Activated T-cell treated with anti-CD3 and anti-CD28 coated beads, Interleukin-2, amount 50 U/mL, for 4 hours (primary cell): ENCODE measurements around the gene VGLL2. TPM values are rescaled to one million over a fixed set of nuclear protein-coding genes. Genes with fewer than 3 reads are reported as not detected.
"Not testable (repeated sequence)": the region's sequence is repeated elsewhere in the genome, so short reads cannot be mapped to it uniquely, and the experiment has no call there.

ENCODE experiments used
- ATAC-seq, 2 donors: fragments of 200-7000 bp; cut with Tn5 transposase; one replicate each; pipeline ENCODE4 v1.10.0; 2021
- DNase-seq: peaks from one replicate; pipeline ENCODE4 v3.0.0-alpha.2; 2020
- H3K27me3 Mint-ChIP-seq: one replicate; pipeline ENCODE4 v1.8.0; 2021; ENCODE audit warnings: low read depth, mixed read lengths
- H3K36me3 Mint-ChIP-seq: one replicate; pipeline ENCODE4 v1.8.0; 2022; ENCODE audit warnings: mixed read lengths; ENCODE audit not compliant: insufficient read depth
- H3K4me1 Mint-ChIP-seq: one replicate; pipeline ENCODE4 v1.8.0; 2021; ENCODE audit warnings: low read depth, mixed read lengths
- H3K4me3 Mint-ChIP-seq: one replicate; pipeline ENCODE4 v1.8.0; 2021; ENCODE audit warnings: mild to moderate bottlenecking, moderate library complexity, mixed read lengths
- H3K9me3 Mint-ChIP-seq: one replicate; pipeline ENCODE4 v1.8.0; 2021; ENCODE audit warnings: mixed read lengths
- total RNA-seq, 3 donors: library from RNA; stranded (reverse); gene quantifications; one replicate each; pipeline ENCODE4 v1.2.1, GENCODE V29; 2021

Gene VGLL2
- total RNA-seq: not detected

DNA sequence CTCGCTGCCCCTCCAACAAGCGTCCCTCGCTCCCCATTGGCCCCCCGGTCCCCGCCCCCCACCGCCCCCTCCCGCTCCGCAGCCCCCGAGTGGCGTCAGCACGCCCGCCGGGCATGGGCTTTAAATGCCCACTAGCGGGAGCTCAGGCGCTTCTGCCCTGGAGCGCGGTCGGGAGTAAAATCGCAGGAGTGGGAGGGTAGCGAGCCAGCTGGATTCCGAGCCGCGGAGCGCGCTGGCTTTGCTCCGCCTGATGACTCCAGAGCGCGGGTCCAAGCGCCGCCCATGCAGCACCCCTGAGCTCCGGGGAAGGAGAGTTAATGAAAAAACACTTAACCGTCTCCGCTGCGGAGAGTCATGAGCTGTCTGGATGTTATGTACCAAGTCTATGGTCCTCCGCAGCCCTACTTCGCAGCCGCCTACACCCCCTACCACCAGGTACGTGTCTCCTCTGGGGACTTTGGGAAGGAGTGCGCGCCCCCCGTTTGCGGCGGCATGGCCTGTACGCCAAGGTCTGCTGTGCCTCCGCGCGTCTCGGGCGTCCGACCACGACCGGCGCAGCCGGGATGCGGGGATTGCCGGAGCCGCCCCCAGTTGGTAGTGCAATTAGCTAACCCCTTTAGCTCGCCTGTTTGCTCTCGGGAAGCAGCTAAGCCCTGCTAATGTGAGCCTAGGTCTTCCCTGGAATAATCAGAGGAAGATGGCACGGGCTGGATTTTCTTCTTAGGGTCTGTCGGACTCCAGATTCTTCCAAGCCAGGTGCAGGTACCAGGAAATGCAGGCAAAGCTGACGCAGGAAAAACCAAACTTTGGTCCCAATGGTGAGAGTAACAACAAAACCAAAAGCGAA, at the start of gene VGLL2:
TSS of gene VGLL2 (plus strand) at position 149 of the 847 bp plus-strand sequence. CDS start at position 355, 206 bp downstream.
- H3K9me3 Mint-ChIP-seq: no peaks in the 10 kb centered on the region
- peak; percentile 41 for ATAC-seq
- peaks cover 84% of the 10 kb centered on the region for H3K27me3 Mint-ChIP-seq
- no peaks in the 10 kb centered on the region for H3K36me3 Mint-ChIP-seq
- peak within 1 kb of the TSS; percentile 51 for H3K4me3 Mint-ChIP-seq
- H3K4me1 Mint-ChIP-seq: peaks cover 9% of the 10 kb centered on the region
- DNase-seq: no peak

GRCh38 chr6:117222861-117223260, 42.5 kb upstream of the VGLL2 start:
- H3K36me3 Mint-ChIP-seq: no peaks in the 10 kb centered on the region
- H3K4me1 Mint-ChIP-seq: no peaks in the 10 kb centered on the region
- peaks cover 3% of the 10 kb centered on the region for H3K9me3 Mint-ChIP-seq
- H3K27me3 Mint-ChIP-seq: no peaks in the 10 kb centered on the region
- DNase-seq (no peak), ATAC-seq (no peak)
- H3K4me3 Mint-ChIP-seq: no peak overlapping the region

DNA sequence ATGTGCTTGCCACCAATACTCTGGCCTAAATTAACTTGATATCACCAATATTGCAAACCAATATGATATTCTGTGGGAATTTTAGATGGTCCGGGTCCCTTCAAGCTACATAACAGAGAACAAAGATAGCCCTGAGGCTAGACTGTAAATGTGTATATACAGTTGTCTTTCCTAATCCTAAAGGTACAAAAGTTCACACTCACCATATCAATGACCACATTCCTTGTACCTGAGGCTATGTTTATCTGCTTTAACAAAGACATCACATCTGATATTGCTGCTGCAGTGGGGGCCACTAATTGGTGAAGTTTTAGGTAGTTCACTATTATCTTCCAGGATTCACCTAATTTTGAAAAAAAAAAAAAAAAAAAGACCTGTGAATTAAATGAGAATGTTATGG, 38.6 kb upstream of the VGLL2 start:
- no peak for ATAC-seq
- Mint-ChIP-seq H3K9me3 (peaks cover 6% of the 10 kb centered on the region), H3K27me3 (peaks cover 6% of the 10 kb centered on the region), H3K36me3 (no peaks in the 10 kb centered on the region), H3K4me3 (no peak overlapping the region), H3K4me1 (no peaks in the 10 kb centered on the region)
- no peak for DNase-seq

DNA sequence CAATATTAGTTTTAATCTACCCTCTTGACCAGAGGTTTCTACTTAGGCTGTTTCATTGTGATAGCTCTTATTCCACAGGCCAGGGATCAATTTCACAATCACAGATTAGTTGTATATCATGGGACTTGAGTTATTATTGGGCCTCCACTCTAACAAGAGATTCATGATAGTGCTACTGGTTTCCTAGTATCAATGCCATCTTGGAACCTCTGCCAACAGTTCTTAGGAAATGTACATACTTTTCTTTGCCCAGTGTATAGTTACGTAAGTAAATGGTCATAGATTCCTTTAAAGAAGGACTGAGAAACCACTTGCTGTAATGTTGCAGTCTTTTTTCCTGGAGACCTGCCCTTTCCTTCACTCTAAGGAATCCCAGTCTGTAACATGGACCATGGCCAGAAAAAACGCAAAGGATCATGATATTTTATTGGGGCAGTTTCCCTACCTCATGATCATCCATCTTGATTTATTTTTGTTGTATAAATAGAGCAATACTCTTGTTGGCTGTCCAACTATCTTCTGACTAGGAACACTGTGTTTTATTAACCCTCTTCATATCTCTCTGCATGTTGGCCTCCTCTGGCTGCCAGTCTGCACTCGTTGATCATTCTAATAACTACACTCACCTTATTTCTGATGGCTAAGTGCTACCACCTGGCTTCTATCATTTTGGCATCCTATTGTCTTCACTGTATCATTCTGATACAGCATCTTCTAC, 38.0 kb upstream of the VGLL2 start:
- Mint-ChIP-seq H3K36me3 (no peaks in the 10 kb centered on the region), H3K27me3 (peaks cover 6% of the 10 kb centered on the region), H3K4me3 (no peak overlapping the region), H3K9me3 (peaks cover 6% of the 10 kb centered on the region), H3K4me1 (no peaks in the 10 kb centered on the region)
- no peak for ATAC-seq
- DNase-seq: no peak

DNA sequence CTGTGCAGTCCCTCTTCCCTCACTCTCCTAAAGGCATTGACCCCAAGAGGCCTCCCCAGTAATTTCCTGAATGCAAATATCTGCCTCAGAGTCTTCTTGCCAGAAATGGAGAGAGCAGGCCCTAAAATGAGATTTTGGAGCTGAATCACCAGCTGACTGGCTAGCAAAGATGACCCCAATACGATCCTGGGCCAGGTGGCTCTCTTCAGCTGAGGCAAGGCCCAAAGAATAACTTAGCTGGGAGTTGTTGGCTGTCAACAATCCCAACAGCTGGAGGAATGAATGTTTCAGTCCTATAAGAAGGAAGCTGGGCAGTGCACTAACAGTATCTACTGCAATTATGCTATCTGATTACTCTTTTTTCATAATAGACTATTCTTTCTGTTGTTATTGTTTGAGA, 37.2 kb upstream of the VGLL2 start:
- no peak overlapping the region for H3K4me3 Mint-ChIP-seq
- no peaks in the 10 kb centered on the region for H3K4me1 Mint-ChIP-seq
- H3K9me3 Mint-ChIP-seq: peaks cover 6% of the 10 kb centered on the region
- H3K27me3 Mint-ChIP-seq: peaks cover 6% of the 10 kb centered on the region
- no peak for ATAC-seq
- no peak for DNase-seq
- H3K36me3 Mint-ChIP-seq: no peaks in the 10 kb centered on the region

DNA sequence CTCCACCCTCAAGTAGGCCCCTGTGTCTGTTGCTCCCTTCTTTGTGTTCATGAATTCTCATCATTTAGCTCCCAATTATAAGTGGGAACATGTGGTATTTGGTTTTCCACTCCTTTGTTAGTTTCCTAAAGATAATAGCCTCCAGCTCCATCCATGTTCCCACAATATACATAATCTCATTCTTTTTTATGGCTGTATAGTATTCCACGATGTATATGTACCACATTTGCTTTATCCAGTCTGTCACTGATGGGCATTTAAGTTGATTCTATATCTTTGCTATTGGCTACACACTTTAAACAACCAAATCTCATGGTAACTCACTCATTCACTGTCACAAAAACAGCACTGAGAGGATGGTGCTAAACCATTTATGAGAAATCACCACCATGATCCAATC, 35.5 kb upstream of the VGLL2 start:
- Mint-ChIP-seq H3K9me3 (peaks cover 6% of the 10 kb centered on the region), H3K27me3 (peaks cover 6% of the 10 kb centered on the region), H3K36me3 (no peaks in the 10 kb centered on the region), H3K4me3 (no peak overlapping the region), H3K4me1 (no peaks in the 10 kb centered on the region)
- ATAC-seq (no peak), DNase-seq (no peak)

DNA sequence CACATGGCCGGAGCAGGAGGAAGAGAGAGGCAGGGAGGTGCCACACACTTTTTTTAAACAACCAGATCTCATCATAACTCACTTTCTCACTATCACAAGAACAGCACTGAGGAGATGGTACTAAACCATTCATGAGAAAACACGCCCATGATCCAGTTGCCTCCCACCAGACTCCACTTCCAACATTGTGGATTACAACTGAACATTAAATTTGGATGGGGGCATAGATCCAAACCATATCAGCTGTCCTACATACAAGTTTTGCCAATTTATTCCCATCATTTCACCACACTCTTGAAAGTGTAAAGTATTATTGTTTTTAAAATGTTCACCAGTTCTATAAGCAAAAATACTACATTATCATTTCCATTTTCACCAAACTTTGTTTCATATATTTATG, 33.9 kb upstream of the VGLL2 start:
- H3K27me3 Mint-ChIP-seq: peaks cover 6% of the 10 kb centered on the region
- no peaks in the 10 kb centered on the region for H3K4me1 Mint-ChIP-seq
- H3K9me3 Mint-ChIP-seq: peaks cover 6% of the 10 kb centered on the region
- H3K36me3 Mint-ChIP-seq: no peaks in the 10 kb centered on the region
- no peak for ATAC-seq
- DNase-seq: no peak
- no peak overlapping the region for H3K4me3 Mint-ChIP-seq

- H3K4me3 Mint-ChIP-seq: no peak overlapping the region
- no peaks in the 10 kb centered on the region for H3K36me3 Mint-ChIP-seq
- H3K9me3 Mint-ChIP-seq: peaks cover 6% of the 10 kb centered on the region
- H3K4me1 Mint-ChIP-seq: no peaks in the 10 kb centered on the region
- H3K27me3 Mint-ChIP-seq: peaks cover 6% of the 10 kb centered on the region
- ATAC-seq: no peak
- no peak for DNase-seq
Observed at GRCh38 chr6:117232196-117232595, 33.2 kb upstream of the VGLL2 start.

DNA sequence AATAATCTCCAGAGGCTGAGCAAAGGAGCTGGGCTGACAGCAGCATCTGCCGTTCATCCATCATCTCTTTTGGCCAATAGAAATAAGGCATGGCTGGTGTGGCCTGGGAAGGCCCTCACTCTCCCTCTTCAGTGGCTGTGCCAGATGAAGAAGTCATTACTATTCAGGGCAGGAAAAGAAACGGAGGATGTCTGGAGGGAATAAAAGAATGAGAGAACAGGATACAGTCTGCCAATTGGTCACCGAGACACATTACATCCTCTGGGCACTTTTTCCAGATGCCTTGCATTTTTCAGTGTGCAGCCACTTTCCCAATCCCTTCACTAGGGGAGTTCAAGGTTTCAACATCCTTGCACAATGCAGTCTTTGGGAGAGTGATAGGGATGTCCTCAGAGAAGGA, 32.2 kb upstream of the VGLL2 start:
- Mint-ChIP-seq H3K4me1 (no peaks in the 10 kb centered on the region), H3K4me3 (no peak overlapping the region), H3K9me3 (peaks cover 3% of the 10 kb centered on the region), H3K36me3 (no peaks in the 10 kb centered on the region), H3K27me3 (peaks cover 6% of the 10 kb centered on the region)
- DNase-seq (no peak), ATAC-seq (no peak)

DNA sequence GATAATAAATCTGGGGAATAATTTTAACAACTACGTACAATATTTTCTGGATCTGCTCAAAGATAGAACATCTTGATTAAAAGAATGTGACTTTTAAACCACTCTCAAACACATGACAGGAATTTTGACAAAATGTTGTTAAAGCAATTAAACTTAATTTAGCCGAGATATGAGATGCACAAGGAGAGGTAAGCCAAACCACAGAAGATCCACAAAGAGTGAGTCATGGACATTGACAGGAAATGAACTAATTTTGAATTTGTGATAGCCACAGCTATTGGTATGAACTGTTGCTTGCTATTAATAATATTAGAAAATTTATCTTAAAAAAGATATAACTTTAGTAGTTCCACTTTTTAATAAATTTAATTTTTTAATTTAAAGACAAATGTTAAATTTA, 27.8 kb upstream of the VGLL2 start:
- ATAC-seq: no peak
- no peaks in the 10 kb centered on the region for H3K9me3 Mint-ChIP-seq
- no peak overlapping the region for H3K4me3 Mint-ChIP-seq
- no peaks in the 10 kb centered on the region for H3K36me3 Mint-ChIP-seq
- H3K4me1 Mint-ChIP-seq: no peaks in the 10 kb centered on the region
- no peaks in the 10 kb centered on the region for H3K27me3 Mint-ChIP-seq
- DNase-seq: no peak

DNA sequence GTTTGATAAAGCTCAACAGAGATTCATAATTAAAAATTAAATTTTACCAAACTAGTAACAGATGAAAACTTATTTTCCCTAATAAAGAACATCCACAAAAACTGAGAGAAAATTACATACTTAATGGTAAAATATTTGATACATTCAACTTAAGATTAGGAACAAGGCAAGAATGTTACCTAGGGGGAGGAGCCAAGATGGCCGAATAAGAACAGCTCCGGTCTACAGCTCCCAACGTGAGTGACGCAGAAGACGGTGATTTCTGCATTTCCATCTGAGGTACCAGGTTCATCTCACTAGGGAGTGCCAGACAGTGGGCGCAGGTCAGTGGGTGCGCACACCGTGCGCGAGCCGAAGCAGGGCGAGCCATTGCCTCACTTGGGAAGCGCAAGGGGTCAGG, 20.8 kb upstream of the VGLL2 start:
- H3K4me1 Mint-ChIP-seq, ATAC-seq, DNase-seq, H3K4me3 Mint-ChIP-seq, H3K27me3 Mint-ChIP-seq, H3K36me3 Mint-ChIP-seq, H3K9me3 Mint-ChIP-seq: not testable (repeated sequence)

GRCh38 chr6:117244979-117245378, 20.4 kb upstream of the VGLL2 start:
- not testable (repeated sequence) for H3K9me3 Mint-ChIP-seq, H3K4me1 Mint-ChIP-seq, H3K27me3 Mint-ChIP-seq, ATAC-seq, DNase-seq, H3K36me3 Mint-ChIP-seq, H3K4me3 Mint-ChIP-seq

DNA sequence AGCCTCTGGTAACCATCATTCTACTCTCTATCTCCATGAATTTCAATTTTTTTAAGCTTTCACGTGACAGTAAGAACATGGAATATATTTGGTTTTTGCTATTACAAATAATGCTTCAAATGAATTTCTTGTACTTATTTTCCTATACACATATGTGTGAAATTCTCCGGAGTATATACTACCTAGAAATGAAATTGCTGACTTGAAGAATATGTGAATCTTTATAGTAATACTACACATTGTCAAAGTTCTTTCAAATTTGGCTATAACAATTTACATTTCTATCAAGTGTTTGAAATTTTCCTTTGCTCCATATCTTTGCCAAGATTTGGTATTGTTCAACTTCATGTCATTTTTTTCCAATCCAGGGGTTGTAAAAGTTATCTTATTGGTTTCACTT, 11.6 kb upstream of the VGLL2 start:
- H3K9me3 Mint-ChIP-seq: peaks cover 6% of the 10 kb centered on the region
- H3K27me3 Mint-ChIP-seq: peaks cover 2% of the 10 kb centered on the region
- ATAC-seq: no peak
- H3K4me1 Mint-ChIP-seq: no peaks in the 10 kb centered on the region
- H3K4me3 Mint-ChIP-seq: no peak overlapping the region
- no peaks in the 10 kb centered on the region for H3K36me3 Mint-ChIP-seq
- DNase-seq: no peak

- H3K9me3 Mint-ChIP-seq: no peaks in the 10 kb centered on the region
- no peak overlapping the region for H3K4me3 Mint-ChIP-seq
- DNase-seq (no peak), ATAC-seq (no peak)
- peaks cover 68% of the 10 kb centered on the region for H3K27me3 Mint-ChIP-seq
- peaks cover 7% of the 10 kb centered on the region for H3K4me1 Mint-ChIP-seq
- H3K36me3 Mint-ChIP-seq: no peaks in the 10 kb centered on the region
Observed at GRCh38 chr6:117262799-117263198, 2.6 kb upstream of the VGLL2 start.

- DNase-seq: no peak
- no peak for ATAC-seq
- H3K27me3 Mint-ChIP-seq: peaks cover 74% of the 10 kb centered on the region
- H3K4me1 Mint-ChIP-seq: peaks cover 7% of the 10 kb centered on the region
- no peaks in the 10 kb centered on the region for H3K36me3 Mint-ChIP-seq
- H3K9me3 Mint-ChIP-seq: no peaks in the 10 kb centered on the region
- H3K4me3 Mint-ChIP-seq: no peak overlapping the region
Observed at GRCh38 chr6:117263353-117263927, 1.9 kb upstream of the VGLL2 start.
